Activated T-cell treated with anti-CD3 and anti-CD28 coated beads for 24 hours (primary cell): ENCODE measurements around the gene TTLL8.

Experiments
- DNase-seq: peaks from one replicate; pipeline ENCODE4 v3.0.0-alpha.2; 2020; ENCODE audit warnings: low read depth

The TTLL8 gene

GRCh38 chr22:50061141-50061823 is 3.2 kb upstream of the TTLL8 start:
- no peak for DNase-seq

- DNase-seq: no peak
Observed at GRCh38 chr22:50060441-50061140, 2.5 kb upstream of the TTLL8 start.

GRCh38 chr22:50059881-50060262 is 1.8 kb upstream of the TTLL8 start:
- no peak for DNase-seq

GRCh38 chr22:50058906-50059880 is 1.1 kb upstream of the TTLL8 start:
- DNase-seq: no peak

GRCh38 chr22:50057278-50058060 is 629 bp downstream of the TTLL8 start:
- DNase-seq: no peak

GRCh38 chr22:50056214-50056972 is 1.7 kb downstream of the TTLL8 start:
- DNase-seq: no peak

GRCh38 chr22:50053861-50054260 is 4.2 kb downstream of the TTLL8 start:
- DNase-seq: no peak

- DNase-seq: no peak
Observed at GRCh38 chr22:50051930-50052329, 6.2 kb downstream of the TTLL8 start.

- no peak for DNase-seq
Observed at GRCh38 chr22:50049299-50050195, 8.6 kb downstream of the TTLL8 start.

- DNase-seq: no peak
Observed at GRCh38 chr22:50048836-50049235, 9.3 kb downstream of the TTLL8 start.

GRCh38 chr22:50048061-50048765 is 9.9 kb downstream of the TTLL8 start:
- DNase-seq: no peak

- no peak for DNase-seq
Observed at GRCh38 chr22:50047346-50047745, 10.8 kb downstream of the TTLL8 start.

GRCh38 chr22:50046481-50047245 is 11.4 kb downstream of the TTLL8 start:
- DNase-seq: no peak

- DNase-seq: no peak
Observed at GRCh38 chr22:50046019-50046415, 12.1 kb downstream of the TTLL8 start.

- DNase-seq: no peak
Observed at GRCh38 chr22:50045211-50046018, 12.7 kb downstream of the TTLL8 start.

- DNase-seq: no peak
Observed at GRCh38 chr22:50044485-50045118, 13.5 kb downstream of the TTLL8 start.

- no peak for DNase-seq
Observed at GRCh38 chr22:50041361-50042065, 16.6 kb downstream of the TTLL8 start.
